22Rv1 (cell line): ENCODE results near the gene UBASH3A.

ENCODE experiments used
- ZFX ChIP-seq: fragments of 450-650 bp; IDR thresholded peaks from 2 replicates; pipeline ENCODE4 v1.6.1; 2017; ENCODE audit warnings: antibody characterized with exemption, borderline replicate concordance
- TF ChIP-seq, protein P1 (sequence below): fragments of 450-650 bp; IDR thresholded peaks from 2 replicates; pipeline ENCODE4 v1.5.1; 2017; ENCODE audit warnings: mild to moderate bottlenecking

GRCh38 chr21:42445311-42445710 is 41.6 kb downstream of the UBASH3A start:
- TF ChIP-seq, protein P1, sequence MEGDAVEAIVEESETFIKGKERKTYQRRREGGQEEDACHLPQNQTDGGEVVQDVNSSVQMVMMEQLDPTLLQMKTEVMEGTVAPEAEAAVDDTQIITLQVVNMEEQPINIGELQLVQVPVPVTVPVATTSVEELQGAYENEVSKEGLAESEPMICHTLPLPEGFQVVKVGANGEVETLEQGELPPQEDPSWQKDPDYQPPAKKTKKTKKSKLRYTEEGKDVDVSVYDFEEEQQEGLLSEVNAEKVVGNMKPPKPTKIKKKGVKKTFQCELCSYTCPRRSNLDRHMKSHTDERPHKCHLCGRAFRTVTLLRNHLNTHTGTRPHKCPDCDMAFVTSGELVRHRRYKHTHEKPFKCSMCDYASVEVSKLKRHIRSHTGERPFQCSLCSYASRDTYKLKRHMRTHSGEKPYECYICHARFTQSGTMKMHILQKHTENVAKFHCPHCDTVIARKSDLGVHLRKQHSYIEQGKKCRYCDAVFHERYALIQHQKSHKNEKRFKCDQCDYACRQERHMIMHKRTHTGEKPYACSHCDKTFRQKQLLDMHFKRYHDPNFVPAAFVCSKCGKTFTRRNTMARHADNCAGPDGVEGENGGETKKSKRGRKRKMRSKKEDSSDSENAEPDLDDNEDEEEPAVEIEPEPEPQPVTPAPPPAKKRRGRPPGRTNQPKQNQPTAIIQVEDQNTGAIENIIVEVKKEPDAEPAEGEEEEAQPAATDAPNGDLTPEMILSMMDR, result no peak
- no peak for TF ChIP-seq ZFX
